HepG2 (cell line): ENCODE data around the gene ALDH7A1. TPM values are rescaled to one million over a fixed set of nuclear protein-coding genes. Genes with fewer than 3 reads are reported as not detected.

Experiments used
- ARID2 ChIP-seq: sonication (generic); formaldehyde crosslinking; IDR thresholded peaks from 2 replicates; pipeline ENCODE4 v1.8.1; 2022; ENCODE audit warnings: mild to moderate bottlenecking, missing genetic modification reagents, borderline replicate concordance
- DPF2 ChIP-seq: sonication (generic); formaldehyde crosslinking; IDR thresholded peaks from 2 replicates; pipeline ENCODE4 v1.4.0; 2020; ENCODE audit warnings: mild to moderate bottlenecking, low read depth, missing genetic modification reagents, borderline replicate concordance
- MEF2D ChIP-seq: sonication (generic); formaldehyde crosslinking; IDR thresholded peaks from 2 replicates; pipeline ENCODE4 v1.5.1; 2020; ENCODE audit warnings: mild to moderate bottlenecking, missing genetic modification reagents
- MXI1 ChIP-seq: IDR thresholded peaks from 3 replicates; pipeline ENCODE4 v1.6.1; 2012; ENCODE audit warnings: low read depth, low read length, inconsistent platforms, borderline replicate concordance
- NCOR1 ChIP-seq: fragments of 200-600 bp; sonication (generic); IDR thresholded peaks from 2 replicates; pipeline ENCODE4 v1.7.0; 2017; ENCODE audit warnings: antibody characterized with exemption, low read length, borderline replicate concordance
- POLR2AphosphoS2 ChIP-seq: IDR thresholded peaks from 2 replicates; pipeline ENCODE4 v1.6.1; 2011; ENCODE audit warnings: low read depth, low read length, improper control_type of control experiment
- RARG ChIP-seq: sonication (generic); formaldehyde crosslinking; IDR thresholded peaks from 2 replicates; pipeline ENCODE4 v1.4.0; 2020; ENCODE audit warnings: low read depth, mild to moderate bottlenecking, missing genetic modification reagents
- SMAD1 ChIP-seq: sonication (generic); formaldehyde crosslinking; IDR thresholded peaks from 2 replicates; pipeline ENCODE4 v1.4.0; 2020; ENCODE audit warnings: missing genetic modification reagents, low read depth, mild to moderate bottlenecking, borderline replicate concordance
- TERF1 ChIP-seq: sonication (generic); formaldehyde crosslinking; IDR thresholded peaks from 2 replicates; pipeline ENCODE4 v1.8.0; 2022; ENCODE audit warnings: mild to moderate bottlenecking, missing genetic modification reagents, moderate library complexity
- ZBTB26 ChIP-seq: IDR thresholded peaks from 2 replicates; pipeline ENCODE4 v1.6.1; 2016; ENCODE audit warnings: missing compliant biosample characterization, missing genetic modification reagents, borderline replicate concordance
- ZBTB3 ChIP-seq: sonication (generic); formaldehyde crosslinking; IDR thresholded peaks from 2 replicates; pipeline ENCODE4 v1.4.0; 2020; ENCODE audit warnings: low read depth, mild to moderate bottlenecking, moderate library complexity, missing genetic modification reagents, borderline replicate concordance
- ZNF180 ChIP-seq: sonication (generic); formaldehyde crosslinking; IDR thresholded peaks from 2 replicates; pipeline ENCODE4 v1.4.0; 2020; ENCODE audit warnings: low read depth, missing genetic modification reagents, borderline replicate concordance
- ZNF430 ChIP-seq: sonication (generic); formaldehyde crosslinking; IDR thresholded peaks from 2 replicates; pipeline ENCODE4 v1.9.0; 2021; ENCODE audit warnings: mild to moderate bottlenecking, missing genetic modification reagents
- ZNF446 ChIP-seq: sonication (generic); formaldehyde crosslinking; IDR thresholded peaks from 2 replicates; pipeline ENCODE4 v1.5.0; 2020; ENCODE audit warnings: mild to moderate bottlenecking, missing genetic modification reagents
- ZNF468 ChIP-seq: sonication (generic); formaldehyde crosslinking; IDR thresholded peaks from 2 replicates; pipeline ENCODE4 v1.8.0; 2022; ENCODE audit warnings: mild to moderate bottlenecking, moderate library complexity, missing genetic modification reagents
- ZNF580 ChIP-seq: IDR thresholded peaks from 2 replicates; pipeline ENCODE4 v1.6.1; 2016; ENCODE audit warnings: low read depth, borderline replicate concordance
- ZNF773 ChIP-seq: sonication (generic); formaldehyde crosslinking; IDR thresholded peaks from 2 replicates; pipeline ENCODE4 v1.4.0; 2020; ENCODE audit warnings: missing genetic modification reagents, borderline replicate concordance
- polyA plus RNA-seq, 8 experiments: library from polyadenylated mRNA; depleted of rRNA in 3 of 8; stranded (reverse) in 7 of 8; unstranded in 1 of 8; fragments of >200 nt; fragmentation: Illumina TruSeq in 4 of 8; extraction: Trizol in 4 of 8; gene quantifications; 2 replicates each; pipeline versions ENCODE4 v1.2.1 to v1.2.3, GENCODE V29; 2011 to 2016; ENCODE audit warnings: low read depth in 4 of 8, missing spikeins in 1 of 8, mixed read lengths in 1 of 8; ENCODE audit not compliant: insufficient read depth in 1 of 8
- total RNA-seq, 5 experiments: library from RNA; depleted of rRNA; stranded (reverse); fragments of >200 nt; fragmentation: Illumina TruSeq; extraction: Trizol; gene quantifications; 2 replicates each; pipeline ENCODE4 v1.2.3, GENCODE V29; 2016; ENCODE audit warnings: low read depth in 1 of 5
- TF ChIP-seq, protein P1 (sequence below): sonication (generic); formaldehyde crosslinking; IDR thresholded peaks from 2 replicates; pipeline ENCODE4 v1.4.0; 2020; ENCODE audit warnings: missing genetic modification reagents

The ALDH7A1 gene
- total and polyA plus RNA-seq, 2 of the 13 experiments (the other 11 are each of a cell fraction or from before 2014, with no cell fraction given): 69.0 to 100 TPM

GRCh38 chr5:126543660-126544059 lies 51.4 kb downstream of the ALDH7A1 start (continued):
- TF ChIP-seq, protein P1, sequence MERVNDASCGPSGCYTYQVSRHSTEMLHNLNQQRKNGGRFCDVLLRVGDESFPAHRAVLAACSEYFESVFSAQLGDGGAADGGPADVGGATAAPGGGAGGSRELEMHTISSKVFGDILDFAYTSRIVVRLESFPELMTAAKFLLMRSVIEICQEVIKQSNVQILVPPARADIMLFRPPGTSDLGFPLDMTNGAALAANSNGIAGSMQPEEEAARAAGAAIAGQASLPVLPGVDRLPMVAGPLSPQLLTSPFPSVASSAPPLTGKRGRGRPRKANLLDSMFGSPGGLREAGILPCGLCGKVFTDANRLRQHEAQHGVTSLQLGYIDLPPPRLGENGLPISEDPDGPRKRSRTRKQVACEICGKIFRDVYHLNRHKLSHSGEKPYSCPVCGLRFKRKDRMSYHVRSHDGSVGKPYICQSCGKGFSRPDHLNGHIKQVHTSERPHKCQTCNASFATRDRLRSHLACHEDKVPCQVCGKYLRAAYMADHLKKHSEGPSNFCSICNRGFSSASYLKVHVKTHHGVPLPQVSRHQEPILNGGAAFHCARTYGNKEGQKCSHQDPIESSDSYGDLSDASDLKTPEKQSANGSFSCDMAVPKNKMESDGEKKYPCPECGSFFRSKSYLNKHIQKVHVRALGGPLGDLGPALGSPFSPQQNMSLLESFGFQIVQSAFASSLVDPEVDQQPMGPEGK (CRISPR knock-in tag): no peak
- TF ChIP-seq DPF2 (CRISPR knock-in tag) (no peak), SMAD1 (CRISPR knock-in tag) (no peak), RARG (no peak), TERF1 (no peak), NCOR1 (peak; percentile 54; the same call in 1 of the 2 replicates), ZBTB3 (no peak), ZNF430 (CRISPR knock-in tag) (no peak), ARID2 (CRISPR knock-in tag) (no peak), ZNF580 (no peak), POLR2AphosphoS2 (no peak), ZBTB26 (CRISPR knock-in tag) (no peak), ZNF773 (CRISPR knock-in tag) (no peak), ZNF468 (CRISPR knock-in tag) (no peak), ZNF180 (CRISPR knock-in tag) (no peak), MXI1 (peak; percentile 38; the same call in 1 of the 3 replicates), ZNF446 (no peak), MEF2D (peak; percentile 28; the same call in 1 of the 2 replicates)
